HG02884 (cell line): ENCODE measurements around the gene APP.

ENCODE experiments used
- ATAC-seq: cut with Tn5 transposase; IDR thresholded peaks from one replicate; pipeline ENCODE4 v1.9.1; 2021; ENCODE audit warnings: mild to moderate bottlenecking, moderate library complexity; ENCODE audit not compliant: unreplicated experiment

The APP gene

DNA sequence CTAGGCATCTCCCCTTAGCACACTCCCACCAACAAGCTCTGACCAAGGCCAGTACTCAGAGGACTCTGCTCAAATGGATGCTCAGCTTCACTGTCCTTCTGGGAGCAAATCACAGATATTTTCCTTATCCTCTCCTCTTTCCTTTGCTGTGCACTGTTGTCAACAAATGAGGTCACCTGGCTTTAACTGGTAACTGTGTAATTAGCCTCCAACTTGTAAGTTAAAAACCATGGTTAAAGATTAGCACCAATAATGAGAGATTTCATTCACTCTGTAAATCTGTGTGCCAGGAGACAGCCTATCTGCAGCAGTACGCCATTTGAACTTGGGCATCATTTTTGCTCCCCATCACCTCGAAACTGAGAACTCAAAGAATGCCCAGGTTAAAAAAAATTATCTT is 286.3 kb downstream of the APP start:
- no peak for ATAC-seq

- peak; percentile 89 for ATAC-seq
Measured at GRCh38 chr21:25881524-25882376, 288.8 kb downstream of the APP start.

DNA sequence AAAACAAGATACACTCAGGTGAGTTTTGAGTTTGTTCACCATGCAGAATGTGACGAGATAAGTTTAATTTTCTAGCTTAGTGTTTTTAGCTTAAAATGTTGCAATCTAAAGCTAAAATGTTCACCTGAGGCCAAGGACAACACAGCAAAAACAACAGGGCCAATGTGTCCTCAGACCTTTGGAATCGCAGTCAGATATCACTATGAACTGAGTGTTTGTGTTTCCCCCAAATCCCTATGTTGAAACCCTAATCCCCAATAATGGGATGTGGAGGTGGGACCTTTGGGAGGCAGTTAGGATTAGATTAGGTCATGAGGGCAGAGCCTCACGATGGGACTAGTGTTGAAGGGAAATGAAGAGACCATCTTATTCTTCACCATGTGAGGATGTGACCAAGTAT is 291.4 kb downstream of the APP start:
- no peak for ATAC-seq

GRCh38 chr21:25878344-25878743 is 292.2 kb downstream of the APP start:
- no peak for ATAC-seq

DNA sequence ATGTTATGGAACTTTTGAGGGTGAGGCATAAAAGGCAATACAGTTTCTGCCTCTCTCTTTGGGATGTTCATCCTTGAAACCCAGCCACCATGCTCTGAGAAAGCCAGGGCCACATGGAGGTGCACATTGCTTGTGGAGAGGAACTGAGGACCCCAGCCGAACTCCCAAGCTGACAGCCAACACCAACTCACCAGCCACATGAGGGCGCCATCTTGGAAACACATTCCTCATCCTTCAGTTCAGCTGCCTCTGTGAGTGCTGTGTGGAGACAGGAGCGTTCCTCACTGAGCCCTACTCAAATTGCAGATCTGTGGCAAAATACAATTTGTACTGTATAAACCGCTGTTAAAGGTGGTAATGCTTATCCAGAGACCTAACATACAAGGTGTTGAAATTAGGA is 298.3 kb downstream of the APP start:
- ATAC-seq, result no peak

DNA sequence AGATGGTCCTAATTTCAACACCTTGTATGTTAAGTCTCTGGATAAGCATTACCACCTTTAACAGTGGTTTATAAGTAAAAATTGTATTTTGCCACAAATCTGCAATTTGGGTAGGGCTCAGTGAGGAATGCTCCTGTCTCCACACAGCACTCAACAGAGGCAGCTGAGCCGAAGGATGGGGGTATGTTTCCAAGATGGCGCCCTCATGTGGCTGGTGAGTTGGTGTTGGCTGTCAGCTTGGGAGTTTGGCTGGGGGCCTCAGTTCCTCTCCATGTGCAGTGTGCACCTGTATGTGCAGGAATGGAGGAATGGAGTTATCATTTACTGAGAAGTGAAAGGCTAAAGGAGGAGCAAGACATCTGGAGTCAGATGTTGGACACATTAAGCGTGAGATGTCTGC is 299.0 kb downstream of the APP start:
- no peak for ATAC-seq

- no peak for ATAC-seq
Measured at GRCh38 chr21:25870084-25870483, 300.5 kb downstream of the APP start.

GRCh38 chr21:25867061-25867460 is 303.5 kb downstream of the APP start:
- ATAC-seq, result no peak

DNA sequence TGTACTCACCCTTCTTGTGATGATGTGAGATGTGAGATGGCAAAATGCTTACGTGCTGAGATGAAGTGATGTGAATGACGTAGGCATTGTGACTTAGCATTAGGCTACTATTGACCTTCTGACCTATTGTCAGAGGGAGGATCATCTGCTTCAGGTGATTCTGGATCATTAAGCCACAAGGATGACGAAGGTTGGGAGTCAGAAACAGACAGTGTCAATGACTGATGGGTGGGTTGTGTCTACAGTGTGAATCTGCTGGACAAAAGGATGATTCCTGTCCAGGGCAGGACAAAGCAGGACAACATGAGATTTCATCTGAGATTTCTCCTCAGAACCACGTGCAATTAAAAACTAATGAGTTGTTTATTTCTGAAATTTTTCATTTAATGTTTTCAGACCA is 306.8 kb downstream of the APP start:
- ATAC-seq, result no peak

DNA sequence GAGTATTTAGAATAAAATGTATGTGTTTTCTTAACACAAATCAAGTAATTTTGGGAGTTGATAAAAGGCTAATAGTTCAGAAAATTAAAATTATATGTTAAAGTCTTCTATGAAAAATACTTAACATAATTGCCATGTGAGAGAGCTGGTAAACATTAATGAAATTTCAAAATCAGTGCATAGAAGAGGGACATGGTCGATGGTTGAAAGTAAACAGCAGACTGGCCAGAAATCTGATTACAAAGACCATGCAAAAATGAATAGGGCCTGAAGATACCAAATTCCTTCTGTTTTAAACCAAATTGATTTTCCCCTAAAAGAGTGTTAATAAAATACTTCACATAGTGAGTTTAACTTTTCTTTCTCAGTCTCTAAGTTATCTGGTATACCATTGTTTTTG is 307.5 kb downstream of the APP start:
- no peak for ATAC-seq

- no peak for ATAC-seq
Measured at GRCh38 chr21:25862596-25862995, 308.0 kb downstream of the APP start.

DNA sequence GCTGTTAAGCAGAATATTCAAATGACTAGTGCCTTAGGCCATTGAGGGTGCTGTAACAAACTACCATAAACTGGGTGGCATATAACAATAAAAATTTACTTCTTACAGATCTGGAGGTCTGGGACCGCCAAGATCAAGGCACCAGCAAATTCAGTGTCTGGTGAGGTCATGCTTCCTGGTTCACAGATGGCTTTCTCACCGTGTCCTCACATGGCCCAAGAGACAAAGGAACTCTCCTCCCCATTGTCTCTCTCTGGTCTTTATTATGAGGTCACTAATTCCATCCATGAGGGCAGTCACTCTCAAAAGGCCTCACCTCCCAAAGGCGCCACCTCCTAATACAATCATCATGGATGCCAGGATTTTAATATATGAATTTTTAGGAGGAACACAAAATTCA is 308.5 kb downstream of the APP start:
- no peak for ATAC-seq

DNA sequence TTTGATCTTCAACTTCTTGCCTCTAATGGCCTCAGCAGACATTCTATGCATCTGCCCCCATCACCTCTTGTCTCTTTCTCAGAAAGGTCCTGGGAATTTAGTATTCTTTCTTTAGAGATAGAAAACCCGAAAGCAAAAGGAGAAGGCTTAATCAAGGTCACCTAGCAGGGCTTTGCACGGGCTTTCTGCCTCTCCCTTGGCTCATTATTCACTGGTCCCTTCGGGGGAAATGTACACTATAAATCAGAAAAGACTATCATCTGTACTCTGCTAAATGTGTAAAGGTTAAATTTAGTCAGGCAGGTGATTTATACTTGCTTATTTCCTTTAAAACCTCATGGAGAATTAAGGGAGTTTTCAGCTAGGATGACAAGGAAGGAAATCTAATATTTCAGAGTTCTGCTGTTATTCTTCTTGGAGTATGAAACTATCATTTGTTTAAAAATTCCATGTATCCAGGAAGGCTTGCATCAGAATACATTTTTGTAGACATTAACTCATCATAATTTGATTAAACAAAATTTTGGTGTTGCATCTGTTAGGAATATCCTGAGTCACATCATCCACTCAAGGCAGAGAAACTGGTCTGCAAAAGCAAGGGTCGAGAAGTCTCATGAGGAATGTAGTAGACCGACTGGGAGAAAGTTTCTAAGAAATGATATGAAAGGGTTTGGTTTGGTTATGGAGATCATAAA is 311.2 kb downstream of the APP start:
- ATAC-seq, result no peak

DNA sequence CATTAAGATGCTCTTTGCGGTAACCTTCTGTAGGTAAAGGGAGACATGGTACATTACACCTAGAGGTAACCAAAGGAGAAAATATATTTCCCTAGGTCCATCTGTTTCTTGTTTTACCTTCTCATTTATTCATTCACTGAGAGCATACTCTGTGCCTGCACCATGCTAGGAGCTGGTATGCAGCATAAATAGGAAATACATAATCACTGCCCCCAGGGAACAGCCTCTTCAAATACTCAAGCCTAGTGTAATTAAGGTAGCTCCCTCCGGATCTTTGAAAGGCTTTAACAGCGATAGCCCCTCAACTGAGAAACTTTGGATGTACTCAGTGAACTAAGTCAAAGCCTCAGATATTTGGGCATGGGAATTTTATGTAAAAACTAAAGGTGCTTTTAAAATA is 312.2 kb downstream of the APP start:
- no peak for ATAC-seq

DNA sequence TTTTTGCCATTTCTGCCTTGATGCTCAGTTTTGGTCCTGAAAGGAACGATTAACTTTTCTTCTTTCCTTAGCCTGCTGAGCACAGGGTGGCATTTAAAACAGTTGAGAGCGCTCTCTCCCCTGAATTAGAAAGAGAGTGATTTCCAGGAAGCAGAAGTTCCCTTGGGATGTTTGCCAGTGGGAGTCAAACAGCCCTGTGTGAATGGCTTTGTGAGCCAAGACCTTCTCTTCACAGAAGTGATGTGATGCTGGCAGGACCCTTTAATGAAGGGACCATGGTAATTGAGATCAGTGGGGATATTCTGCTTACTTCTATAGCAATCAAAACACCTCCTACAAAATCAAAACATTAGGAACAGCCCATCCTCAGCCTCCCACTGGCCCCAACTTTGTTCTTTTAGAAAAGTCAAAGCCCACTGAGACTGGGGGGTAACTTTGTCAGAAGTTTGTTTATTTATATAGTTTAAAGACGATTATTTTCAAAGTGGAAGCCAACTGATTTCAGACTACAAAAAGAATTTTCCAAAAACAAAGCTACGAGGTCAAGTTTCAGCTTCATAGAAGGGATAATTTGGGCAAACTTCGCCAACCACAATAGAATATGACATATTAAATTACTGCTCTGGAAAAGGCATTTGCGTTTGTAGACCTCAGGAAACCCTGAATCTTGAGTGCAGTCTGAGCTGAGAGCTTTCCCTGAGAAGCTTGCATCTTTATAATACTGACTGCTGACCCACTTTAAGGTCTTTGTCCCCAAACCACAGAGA is 313.1 kb downstream of the APP start:
- no peak for ATAC-seq

DNA sequence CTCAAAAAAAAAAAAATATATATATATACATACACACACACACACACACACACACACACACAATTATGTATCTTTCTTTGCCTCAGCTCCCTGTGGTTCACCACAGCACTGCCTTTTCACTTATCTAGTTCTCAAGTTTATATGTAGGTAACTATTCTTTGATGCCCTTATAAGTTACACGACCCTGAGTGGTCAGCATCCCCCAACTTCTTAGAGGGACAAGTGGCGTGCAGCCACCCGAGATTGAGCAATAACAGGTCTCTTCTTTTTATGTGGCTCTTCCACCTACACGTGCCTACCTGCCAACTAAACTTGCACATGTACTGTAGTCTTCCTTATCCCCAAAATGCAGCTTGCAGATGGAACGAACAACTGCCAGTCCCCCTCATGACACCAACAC is 315.0 kb downstream of the APP start:
- ATAC-seq, result no peak

DNA sequence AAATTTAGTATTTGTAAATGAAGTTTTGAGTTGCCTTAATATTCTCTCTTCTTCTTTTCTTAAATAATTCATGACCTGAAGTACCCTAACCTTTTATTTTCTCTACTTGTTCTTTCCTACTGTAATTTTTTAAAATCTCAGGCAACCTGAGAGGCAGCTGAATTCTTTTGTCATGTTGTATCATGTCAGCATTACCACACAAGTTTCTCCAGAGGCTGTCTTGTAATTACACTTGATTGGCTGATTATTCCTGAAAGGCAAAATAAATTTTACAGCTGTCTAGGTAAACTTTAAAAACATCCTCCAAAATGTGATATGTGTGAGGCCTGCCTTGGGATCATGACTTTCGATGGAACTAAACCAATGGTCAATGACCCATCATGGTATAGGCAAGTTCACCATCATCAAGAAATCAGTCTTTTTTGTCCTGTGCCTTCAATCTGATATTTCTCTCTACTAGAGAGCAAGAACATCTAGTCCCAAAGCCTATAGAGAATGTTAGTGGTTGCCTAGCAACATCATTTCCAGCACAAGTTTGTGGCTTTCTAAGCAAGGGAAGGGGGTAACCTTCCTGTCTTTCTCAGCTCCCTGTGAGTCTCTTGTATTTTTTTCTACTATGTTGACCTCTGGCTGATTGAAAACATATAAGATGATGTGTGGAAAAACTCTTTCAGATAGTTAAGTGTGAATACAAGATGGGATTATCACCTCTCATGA is 320.3 kb downstream of the APP start:
- no peak for ATAC-seq

GRCh38 chr21:25848309-25848708 is 322.3 kb downstream of the APP start:
- ATAC-seq, result no peak

GRCh38 chr21:25845729-25846256 is 324.8 kb downstream of the APP start:
- peak; percentile 77 for ATAC-seq

DNA sequence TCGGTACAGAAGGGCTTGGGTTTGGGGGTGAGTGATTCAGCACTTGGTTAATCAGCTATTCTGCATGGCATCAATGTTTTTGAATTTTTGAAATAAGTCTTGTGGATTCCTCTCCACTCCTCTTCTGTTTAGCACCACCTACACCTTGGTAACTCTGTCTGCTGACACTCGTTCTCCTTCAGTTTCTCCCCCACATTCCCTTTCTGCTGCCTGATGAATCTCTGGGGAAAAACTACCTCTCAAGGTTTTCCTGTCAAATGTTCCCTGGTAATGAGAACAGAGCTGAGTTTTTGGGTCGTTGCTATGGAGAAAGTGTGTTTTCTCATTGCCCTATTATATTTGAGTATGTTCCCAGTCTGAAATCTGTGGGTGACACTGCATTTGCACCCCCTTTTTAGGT is 327.6 kb downstream of the APP start:
- no peak for ATAC-seq

- ATAC-seq, result no peak
Measured at GRCh38 chr21:25838809-25839208, 331.8 kb downstream of the APP start.
